ENCODE data around the gene PER2.
"Not testable (repeated sequence)": the region's sequence is repeated elsewhere in the genome, so short reads cannot be mapped to it uniquely, and the experiment has no call there.

PER2 gene

DNA sequence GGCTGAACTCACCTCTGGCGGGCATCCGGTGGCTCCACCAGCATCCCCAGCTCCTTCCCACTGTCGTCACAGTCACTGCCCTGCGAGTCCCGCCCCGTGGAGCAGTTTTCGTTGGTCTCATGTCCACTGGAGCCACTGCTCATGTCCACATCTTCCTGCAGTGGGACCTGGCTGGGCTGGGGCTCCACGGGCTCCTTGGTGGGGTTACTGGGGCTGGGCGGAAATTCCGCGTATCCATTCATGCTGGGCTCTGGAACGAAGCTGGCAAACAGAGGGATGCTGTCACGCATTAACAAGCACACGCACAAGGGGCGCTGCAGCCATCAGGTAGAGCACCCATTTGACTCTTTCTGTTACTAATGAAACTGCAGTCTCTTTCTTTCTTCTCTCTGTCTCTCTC, 10.7 kb downstream of the PER2 start:
- DNase-seq: no peak
- Histone ChIP-seq H3K36me3 (peaks cover 34 to 65% (median 47%) of the 10 kb centered on the region in 3 donors), H3K27me3 (no peaks in the 10 kb centered on the region)

DNA sequence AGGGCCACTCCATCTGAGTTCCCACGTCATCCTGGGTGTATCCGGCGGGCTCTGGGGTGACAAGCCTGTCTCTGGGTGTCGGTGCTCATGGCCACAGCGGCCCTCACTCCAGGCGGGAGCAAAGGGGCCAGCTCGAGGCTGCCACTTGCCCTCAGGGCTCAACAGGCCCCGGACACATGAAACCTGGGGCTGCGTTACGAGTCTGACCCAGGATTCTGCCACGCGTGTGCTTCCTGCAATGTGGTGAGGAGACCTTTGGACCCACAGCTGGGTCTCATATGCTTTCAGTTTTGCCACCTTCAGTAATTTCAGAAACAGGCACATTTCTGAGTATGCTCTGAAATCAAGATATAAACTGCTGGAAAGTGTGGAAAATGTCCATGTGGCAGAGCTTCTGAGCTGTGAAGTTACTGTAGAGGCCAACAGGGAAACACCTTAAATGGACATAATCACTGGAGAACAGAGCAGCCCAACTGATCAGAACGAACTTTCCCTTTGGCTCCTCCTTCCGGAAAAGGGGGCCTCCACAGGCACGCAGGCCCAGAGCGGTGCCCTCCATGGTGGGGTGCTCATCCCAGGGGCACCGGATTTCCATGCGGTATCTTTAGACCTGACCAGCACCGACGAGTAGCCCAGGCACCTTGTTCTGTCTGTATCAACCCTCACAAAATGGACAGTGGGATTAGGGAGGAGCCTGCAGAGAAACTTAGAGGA, 14.1 kb downstream of the PER2 start:
- TF ChIP-seq, protein P1, sequence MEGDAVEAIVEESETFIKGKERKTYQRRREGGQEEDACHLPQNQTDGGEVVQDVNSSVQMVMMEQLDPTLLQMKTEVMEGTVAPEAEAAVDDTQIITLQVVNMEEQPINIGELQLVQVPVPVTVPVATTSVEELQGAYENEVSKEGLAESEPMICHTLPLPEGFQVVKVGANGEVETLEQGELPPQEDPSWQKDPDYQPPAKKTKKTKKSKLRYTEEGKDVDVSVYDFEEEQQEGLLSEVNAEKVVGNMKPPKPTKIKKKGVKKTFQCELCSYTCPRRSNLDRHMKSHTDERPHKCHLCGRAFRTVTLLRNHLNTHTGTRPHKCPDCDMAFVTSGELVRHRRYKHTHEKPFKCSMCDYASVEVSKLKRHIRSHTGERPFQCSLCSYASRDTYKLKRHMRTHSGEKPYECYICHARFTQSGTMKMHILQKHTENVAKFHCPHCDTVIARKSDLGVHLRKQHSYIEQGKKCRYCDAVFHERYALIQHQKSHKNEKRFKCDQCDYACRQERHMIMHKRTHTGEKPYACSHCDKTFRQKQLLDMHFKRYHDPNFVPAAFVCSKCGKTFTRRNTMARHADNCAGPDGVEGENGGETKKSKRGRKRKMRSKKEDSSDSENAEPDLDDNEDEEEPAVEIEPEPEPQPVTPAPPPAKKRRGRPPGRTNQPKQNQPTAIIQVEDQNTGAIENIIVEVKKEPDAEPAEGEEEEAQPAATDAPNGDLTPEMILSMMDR (IDR thresholded peaks at IDR 0.05): no peak
- Histone ChIP-seq H3K27me3 (no peaks in the 10 kb centered on the region), H3K36me3 (peaks cover 54 to 89% (median 68%) of the 10 kb centered on the region in 3 donors), H3K27ac (no peak overlapping the region), H3K4me3 (no peak overlapping the region), H3K4me1 (peaks cover 0 to 11% (median 0%) of the 10 kb centered on the region in 4 donors), H3K9me3 (no peaks in the 10 kb centered on the region)
- intact Hi-C loops (cut with DNase I; ENCODE audit: low total_unique reads): no loop called here
- DNase-seq: no peak

More for the DNA sequence above, 10.7 kb downstream of the PER2 start:
- Histone ChIP-seq H3K4me1 (peaks cover 0 to 34% (median under 1%) of the 10 kb centered on the region in 4 donors), H3K4me3 (no peak overlapping the region), H3K27ac (no peak overlapping the region), H3K9me3 (no peaks in the 10 kb centered on the region)
- intact Hi-C loops (cut with DNase I; ENCODE audit: low total_unique reads): no loop called here
- TF ChIP-seq, protein P1 (IDR thresholded peaks at IDR 0.05): no peak

DNA sequence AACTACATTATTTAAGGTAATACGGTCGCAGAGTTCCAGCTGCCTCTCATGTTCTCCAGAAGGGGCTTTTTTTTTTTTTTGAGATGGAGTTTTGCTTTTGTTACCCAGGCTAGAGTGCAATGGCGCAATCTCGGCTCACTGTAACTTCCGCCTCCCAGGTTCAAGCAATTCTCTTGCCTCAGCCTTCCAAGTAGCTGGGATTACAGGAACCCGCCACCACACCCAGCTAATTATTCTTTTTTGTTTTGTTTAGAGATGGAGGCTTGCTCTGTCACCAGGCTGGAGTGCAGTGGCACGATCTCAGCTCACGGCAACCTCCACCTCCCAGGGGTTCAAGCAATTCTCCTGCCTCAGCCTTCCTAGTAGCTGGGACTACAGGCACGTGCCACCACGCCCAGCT, 15.0 kb downstream of the PER2 start:
- H3K9me3 ChIP-seq; H3K4me3 ChIP-seq; DNase-seq; H3K27ac ChIP-seq; H3K27me3 ChIP-seq; H3K4me1 ChIP-seq; intact Hi-C loops (cut with DNase I; ENCODE audit: low total_unique reads): not testable (repeated sequence)
- peaks cover 58 to 96% (median 72%) of the 10 kb centered on the region in 3 donors for H3K36me3 ChIP-seq

DNA sequence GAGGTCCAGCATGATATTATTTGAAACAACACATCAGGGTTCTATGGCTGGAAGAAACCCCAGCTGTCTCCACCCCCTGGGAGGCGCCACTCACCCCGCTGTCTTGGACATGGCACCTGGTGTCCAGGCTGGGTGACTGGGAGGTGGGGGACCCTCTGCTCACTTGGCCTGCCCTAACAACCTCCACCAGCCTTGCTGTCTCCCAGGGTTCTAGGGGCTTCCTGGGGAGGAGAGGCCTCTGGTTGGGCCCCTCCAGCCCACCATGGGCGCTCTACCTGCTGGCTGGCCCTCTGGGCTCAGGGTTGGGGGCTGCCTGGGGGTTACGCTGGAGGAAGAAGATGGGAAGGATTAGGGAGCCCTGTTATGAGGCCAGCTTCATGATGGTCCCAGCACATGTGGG, 16.3 kb downstream of the PER2 start:
- TF ChIP-seq, protein P1 (IDR thresholded peaks at IDR 0.05): no peak
- Histone ChIP-seq H3K27ac (no peak overlapping the region), H3K27me3 (no peaks in the 10 kb centered on the region), H3K4me1 (no peaks in the 10 kb centered on the region), H3K9me3 (no peaks in the 10 kb centered on the region), H3K36me3 (peaks cover 69 to 97% (median 76%) of the 10 kb centered on the region in 3 donors), H3K4me3 (no peak overlapping the region)
- intact Hi-C loops (cut with DNase I; ENCODE audit: low total_unique reads): no loop called here
- DNase-seq: no peak

DNA sequence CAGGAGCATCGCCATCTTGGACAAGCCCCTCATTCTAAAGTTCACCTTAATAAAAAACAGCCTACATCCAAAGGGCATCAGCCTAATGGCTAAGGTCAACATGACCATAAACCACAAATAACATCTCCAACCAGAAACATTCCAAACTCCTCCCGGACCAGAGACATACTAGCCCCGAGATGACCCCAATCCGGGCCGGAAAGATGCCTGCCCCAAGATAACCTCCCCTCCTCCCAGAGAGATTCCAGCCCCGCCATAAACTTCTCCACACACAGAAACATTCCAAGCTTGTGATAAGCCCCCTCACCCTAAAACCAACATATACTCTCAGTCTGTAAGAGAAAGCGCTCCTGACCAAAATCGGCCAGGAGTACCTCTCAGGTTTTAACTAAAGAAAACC, 16.7 kb downstream of the PER2 start:
- peaks cover 69 to 97% (median 74%) of the 10 kb centered on the region in 3 donors for H3K36me3 ChIP-seq
- H3K4me3 ChIP-seq; H3K4me1 ChIP-seq; DNase-seq; intact Hi-C loops (cut with DNase I; ENCODE audit: low total_unique reads); H3K9me3 ChIP-seq; H3K27ac ChIP-seq; H3K27me3 ChIP-seq: not testable (repeated sequence)

DNA sequence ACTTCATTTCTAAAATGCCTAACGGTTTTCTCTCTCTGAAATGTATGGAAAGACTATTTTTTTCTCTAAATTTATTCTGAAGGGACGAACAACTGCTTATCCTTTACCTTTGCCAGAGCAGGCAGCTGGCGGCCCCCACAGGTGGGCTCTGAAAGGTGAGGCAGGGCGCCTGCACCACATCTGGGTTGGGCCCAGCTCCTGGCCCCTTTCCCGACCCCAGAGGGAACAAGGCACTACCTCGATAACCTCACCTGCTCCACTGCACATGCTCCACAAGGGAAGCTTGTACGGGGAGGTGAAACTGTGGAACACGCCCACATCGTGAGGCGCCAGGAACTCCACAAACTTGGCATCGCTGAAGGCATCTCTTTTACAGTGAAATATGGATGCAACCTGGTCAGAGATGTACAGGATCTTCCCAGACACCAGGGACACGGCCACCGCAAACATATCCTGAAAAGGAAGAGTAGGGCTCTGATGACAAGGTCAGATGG, 17.3 kb downstream of the PER2 start:
- H3K4me1 ChIP-seq: no peaks in the 10 kb centered on the region
- no peak overlapping the region for H3K27ac ChIP-seq
- no peak for DNase-seq
- H3K4me3 ChIP-seq: no peak overlapping the region
- H3K27me3 ChIP-seq: no peaks in the 10 kb centered on the region
- no peaks in the 10 kb centered on the region for H3K9me3 ChIP-seq
- TF ChIP-seq, protein P1 (IDR thresholded peaks at IDR 0.05): no peak
- H3K36me3 ChIP-seq: peaks cover 64 to 97% (median 68%) of the 10 kb centered on the region in 3 donors
- intact Hi-C loops (cut with DNase I; ENCODE audit: low total_unique reads): no loop called here
